Esophagus (tissue), 2 donors: ENCODE measurements around the gene DTNA. TPM values are rescaled to one million over a fixed set of nuclear protein-coding genes. Genes with fewer than 3 reads are reported as not detected.

Experiments used
- H3K27ac ChIP-seq, 2 donors: one replicate each; pipeline ENCODE4 v1.5.1; 2013; ENCODE audit warnings: low read depth in 2 of 2, mild to moderate bottlenecking in 2 of 2, inconsistent platforms in 1 of 2, low read length in 1 of 2, moderate library complexity in 1 of 2
- H3K27me3 ChIP-seq, 2 donors: one replicate each; pipeline ENCODE4 v1.6.1; 2013; ENCODE audit warnings: low read length in 2 of 2, control low read depth in 1 of 2, mild to moderate bottlenecking in 1 of 2; ENCODE audit not compliant: insufficient read depth in 2 of 2, control insufficient read depth in 1 of 2
- H3K36me3 ChIP-seq, 2 donors: one replicate each; pipeline ENCODE4 v1.6.1; 2013; ENCODE audit warnings: low read length in 1 of 2; ENCODE audit not compliant: control insufficient read depth in 2 of 2, insufficient read depth in 2 of 2
- H3K4me1 ChIP-seq, 2 donors: one replicate each; pipeline ENCODE4 v1.6.1; 2013; ENCODE audit warnings: low read length in 1 of 2; ENCODE audit not compliant: control insufficient read depth in 2 of 2, insufficient read depth in 2 of 2
- H3K4me3 ChIP-seq, 2 donors: one replicate each; pipeline ENCODE4 v1.5.1; 2013; ENCODE audit warnings: low read length in 2 of 2, mild to moderate bottlenecking in 2 of 2, low read depth in 1 of 2, moderate library complexity in 1 of 2
- H3K9me3 ChIP-seq, 2 donors: one replicate each; pipeline ENCODE4 v1.6.1; 2013; ENCODE audit warnings: mild to moderate bottlenecking in 2 of 2, low read depth in 1 of 2, low read length in 1 of 2, moderate library complexity in 1 of 2; ENCODE audit not compliant: control insufficient read depth in 2 of 2, insufficient read depth in 1 of 2
- WGBS, 2 donors: extraction: QIAGEN DNeasy Blood & Tissue Kit; methylation state at CpG; one replicate each; pipeline ENCODE4 v1.1.7; 2013; 5-methylcytosine and 5-hydroxymethylcytosine counted together
- polyA plus RNA-seq, 2 donors: library from polyadenylated mRNA; stranded (reverse); fragments of 200-250 nt; gene quantifications; one replicate each; pipeline ENCODE4 v1.2.3, GENCODE V29; 2013
- donor health status: healthy with polysubstance abuse.
- donor health status: Bipolar disorder and iron deficiency.

Gene DTNA
- polyA plus RNA-seq, 2 donors = 6.7 to 15.0 TPM

DNA sequence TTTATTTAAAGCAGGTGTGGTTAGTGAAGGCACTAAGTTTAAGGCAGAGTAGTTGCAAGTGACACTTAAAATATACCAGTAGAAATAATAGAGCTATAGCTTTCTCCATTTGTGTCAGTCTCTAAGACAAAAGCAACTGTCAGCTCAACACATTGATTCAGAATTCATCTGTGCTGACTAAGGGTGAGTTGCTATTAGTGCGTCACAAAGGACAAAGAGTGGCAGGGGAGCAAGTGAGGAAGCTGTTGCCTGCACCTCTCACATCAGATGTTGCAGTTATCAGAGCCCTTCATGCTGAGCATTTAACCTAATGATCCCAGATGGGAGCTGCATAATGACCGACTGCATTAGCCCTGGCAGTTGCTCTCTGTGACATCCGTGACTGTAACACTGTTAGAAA, 138.6 kb downstream of the DTNA start:
- no peak overlapping the region for H3K27ac ChIP-seq
- H3K4me1 ChIP-seq = no peaks in the 10 kb centered on the region

GRCh38 chr18:34857320-34857719, 147.2 kb downstream of the DTNA start:
- no peaks in the 10 kb centered on the region for H3K9me3 ChIP-seq
- H3K36me3 ChIP-seq = peaks cover 0 to 3% of the 10 kb centered on the region in 2 donors
- no peaks in the 10 kb centered on the region for H3K27me3 ChIP-seq
- no peaks in the 10 kb centered on the region for H3K4me1 ChIP-seq
- H3K4me3 ChIP-seq = no peak overlapping the region
- no peak overlapping the region for H3K27ac ChIP-seq
- 92 to 94% methylated on average over 3 of the region's 3 CpGs for WGBS, 2 donors

More for the DNA sequence above, 138.6 kb downstream of the DTNA start:
- H3K36me3 ChIP-seq = peaks cover 0 to 3% of the 10 kb centered on the region in 2 donors
- no peaks in the 10 kb centered on the region for H3K9me3 ChIP-seq
- H3K4me3 ChIP-seq = no peak overlapping the region
- H3K27me3 ChIP-seq = no peaks in the 10 kb centered on the region
- WGBS, 2 donors = 81 to 84% methylated on average over 3 of the region's 3 CpGs

- Histone ChIP-seq H3K27ac (no peak overlapping the region), H3K4me1 (no peaks in the 10 kb centered on the region), H3K36me3 (peaks cover 0 to 3% of the 10 kb centered on the region in 2 donors), H3K9me3 (no peaks in the 10 kb centered on the region), H3K27me3 (no peaks in the 10 kb centered on the region), H3K4me3 (no peak overlapping the region)
- 84 to 90% methylated on average over 5 of the region's 5 CpGs for WGBS, 2 donors
These were observed 148.1 kb downstream of the DTNA start for GRCh38 chr18:34858188-34858587.

- H3K4me3 ChIP-seq = no peak overlapping the region
- peaks cover 0 to 3% of the 10 kb centered on the region in 2 donors for H3K36me3 ChIP-seq
- H3K9me3 ChIP-seq = no peaks in the 10 kb centered on the region
- H3K27ac ChIP-seq = no peak overlapping the region
- 88 to 93% methylated on average over 7 of the region's 7 CpGs for WGBS, 2 donors
- no peaks in the 10 kb centered on the region for H3K27me3 ChIP-seq
- no peaks in the 10 kb centered on the region for H3K4me1 ChIP-seq
These were observed 149.4 kb downstream of the DTNA start for GRCh38 chr18:34859496-34859895.

DNA sequence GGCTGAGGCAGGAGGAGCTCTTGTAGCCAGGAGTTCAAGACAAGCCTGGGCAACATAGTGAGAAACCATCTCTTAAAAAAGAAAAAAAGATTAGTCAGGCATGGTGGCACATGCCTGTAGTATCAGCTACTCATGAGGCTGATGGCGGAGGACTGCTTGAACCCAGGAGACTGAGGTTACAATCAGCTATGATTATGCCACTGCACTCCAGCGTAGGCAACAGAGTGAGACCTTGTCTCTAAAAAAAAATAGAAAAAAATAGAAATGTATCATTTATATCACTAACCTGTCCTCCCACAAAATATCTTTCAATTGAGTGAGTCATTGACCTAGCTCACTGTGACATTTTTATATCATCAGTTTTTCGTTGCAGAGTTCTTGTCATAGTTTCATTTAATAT, 152.5 kb downstream of the DTNA start:
- 85% methylated on average over 3 of the region's 3 CpGs for WGBS, 2 donors

GRCh38 chr18:34863702-34864101, 153.6 kb downstream of the DTNA start:
- H3K36me3 ChIP-seq = no peaks in the 10 kb centered on the region
- no peaks in the 10 kb centered on the region for H3K9me3 ChIP-seq
- 95% methylated on average over 3 of the region's 3 CpGs for WGBS, 2 donors
- no peak overlapping the region for H3K27ac ChIP-seq
- no peaks in the 10 kb centered on the region for H3K27me3 ChIP-seq
- H3K4me3 ChIP-seq = no peak overlapping the region
- no peaks in the 10 kb centered on the region for H3K4me1 ChIP-seq

More for the DNA sequence above, 152.5 kb downstream of the DTNA start:
- Histone ChIP-seq H3K4me3 (no peak overlapping the region), H3K27ac (no peak overlapping the region), H3K4me1 (no peaks in the 10 kb centered on the region), H3K9me3 (no peaks in the 10 kb centered on the region), H3K27me3 (no peaks in the 10 kb centered on the region), H3K36me3 (peaks cover 0 to 3% of the 10 kb centered on the region in 2 donors)

GRCh38 chr18:34864836-34865497, 154.9 kb downstream of the DTNA start:
- H3K27ac ChIP-seq = no peak overlapping the region
- WGBS, 2 donors = 90 to 92% methylated on average over 3 of the region's 3 CpGs
- H3K27me3 ChIP-seq = no peaks in the 10 kb centered on the region
- no peaks in the 10 kb centered on the region for H3K9me3 ChIP-seq
- no peak overlapping the region for H3K4me3 ChIP-seq
- no peaks in the 10 kb centered on the region for H3K4me1 ChIP-seq
- H3K36me3 ChIP-seq = no peaks in the 10 kb centered on the region

DNA sequence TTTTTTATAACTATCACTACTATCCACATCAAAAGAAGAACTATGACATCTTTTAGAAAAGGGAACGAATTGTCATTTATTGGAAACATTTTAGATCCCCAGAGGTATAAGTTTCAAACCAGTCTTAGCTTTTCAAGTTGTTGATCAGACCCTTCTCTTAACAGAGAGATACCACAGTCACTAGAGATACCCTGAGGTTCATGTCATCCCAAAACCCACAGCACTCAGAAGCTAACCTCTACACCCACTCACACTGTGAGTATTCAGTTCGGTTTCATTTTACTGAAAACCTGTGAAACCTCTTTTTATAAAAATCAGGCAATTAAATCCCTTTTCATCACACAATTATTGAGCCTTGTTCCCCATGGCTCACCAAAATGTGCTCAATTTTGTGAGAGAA, 156.2 kb downstream of the DTNA start:
- Histone ChIP-seq H3K4me3 (no peak overlapping the region), H3K27ac (no peak overlapping the region), H3K36me3 (no peaks in the 10 kb centered on the region), H3K27me3 (no peaks in the 10 kb centered on the region), H3K4me1 (no peaks in the 10 kb centered on the region), H3K9me3 (no peaks in the 10 kb centered on the region)
- WGBS, 2 donors = 74 to 80% methylated on average over 2 of the region's 2 CpGs

- Histone ChIP-seq H3K4me1 (no peaks in the 10 kb centered on the region), H3K27ac (no peak overlapping the region), H3K36me3 (no peaks in the 10 kb centered on the region), H3K4me3 (no peak overlapping the region), H3K27me3 (no peaks in the 10 kb centered on the region), H3K9me3 (no peaks in the 10 kb centered on the region)
- 42 to 48% methylated on average over 4 of the region's 4 CpGs for whole genome bisulfite sequencing, 2 donors
These were observed 156.6 kb downstream of the DTNA start for GRCh38 chr18:34866739-34867138.

DNA sequence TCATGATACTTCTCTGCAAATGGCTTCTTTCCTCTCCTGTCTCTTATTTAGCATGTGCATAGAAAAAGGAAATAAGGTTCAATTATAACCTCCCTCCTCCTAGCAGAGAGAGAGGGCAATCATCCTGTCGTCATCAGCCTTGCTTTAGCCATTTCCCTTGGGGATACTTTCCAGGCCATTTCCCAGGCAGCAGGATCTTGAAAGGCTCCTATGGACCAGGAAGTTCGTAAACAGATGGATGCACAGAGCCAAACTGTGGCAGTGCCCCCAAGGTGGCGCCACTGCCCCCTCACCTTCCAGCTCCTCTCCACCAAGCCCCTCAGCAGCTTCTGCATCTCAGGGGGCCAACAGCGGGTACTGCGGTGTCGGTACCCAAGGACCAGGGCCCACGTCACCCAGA, 157.4 kb downstream of the DTNA start:
- Histone ChIP-seq H3K9me3 (no peaks in the 10 kb centered on the region), H3K4me1 (no peaks in the 10 kb centered on the region), H3K4me3 (no peak overlapping the region), H3K27ac (no peak overlapping the region), H3K36me3 (no peaks in the 10 kb centered on the region), H3K27me3 (no peaks in the 10 kb centered on the region)
- 66 to 71% methylated on average over 7 of the region's 7 CpGs for WGBS, 2 donors
